ENCODE data around the gene WFDC10B.

The WFDC10B gene

GRCh38 chr20:45704969-45705637 is at the start of gene WFDC10B:
TSS of gene WFDC10B (minus strand) at chr20:45705019. CDS start at chr20:45685992, 19,027 bp downstream.
- no peak for TF ChIP-seq CTCF (IDR thresholded peaks at IDR 0.05; ENCODE audit: low read depth, low read length)
- DNase-seq (ENCODE audit: extremely low read depth, low read depth) = no peak

- no peak for DNase-seq (ENCODE audit: extremely low read depth, low read depth)
- no peak for TF ChIP-seq CTCF (IDR thresholded peaks at IDR 0.05; ENCODE audit: low read depth, low read length)
Observed at GRCh38 chr20:45752746-45753145, 47.9 kb upstream of the WFDC10B start.

- DNase-seq (ENCODE audit: extremely low read depth, low read depth) = no peak
- no peak for TF ChIP-seq CTCF (IDR thresholded peaks at IDR 0.05; ENCODE audit: low read depth, low read length)
Observed at GRCh38 chr20:45751721-45752120, 46.9 kb upstream of the WFDC10B start.

- no peak for TF ChIP-seq CTCF (IDR thresholded peaks at IDR 0.05; ENCODE audit: low read depth, low read length)
- no peak for DNase-seq (ENCODE audit: extremely low read depth, low read depth)
Observed at GRCh38 chr20:45745015-45745414, 40.2 kb upstream of the WFDC10B start.

- TF ChIP-seq CTCF (IDR thresholded peaks at IDR 0.05; ENCODE audit: low read depth, low read length) = no peak
- no peak for DNase-seq (ENCODE audit: extremely low read depth, low read depth)
Observed at GRCh38 chr20:45742596-45742995, 37.8 kb upstream of the WFDC10B start.

- no peak for TF ChIP-seq CTCF (IDR thresholded peaks at IDR 0.05; ENCODE audit: low read depth, low read length)
- DNase-seq (ENCODE audit: extremely low read depth, low read depth) = no peak
Observed at GRCh38 chr20:45735988-45736387, 31.2 kb upstream of the WFDC10B start.

GRCh38 chr20:45735552-45735951 is 30.7 kb upstream of the WFDC10B start:
- DNase-seq (ENCODE audit: extremely low read depth, low read depth) = no peak
- TF ChIP-seq CTCF (IDR thresholded peaks at IDR 0.05; ENCODE audit: low read depth, low read length) = no peak

All from AG09319 (cell line).